Suprapubic skin (tissue), 3 donors: ENCODE data around the gene GSG1L2.

ENCODE experiments used
- CTCF ChIP-seq, 2 donors: fragments of 200-600 bp in 1 of 2; fragments of 450-650 bp in 1 of 2; sonication (generic) in 1 of 2; IDR thresholded peaks; one replicate each; pipeline ENCODE4 v1.5.1; 2016 to 2019; ENCODE audit warnings: antibody characterized with exemption in 2 of 2, mild to moderate bottlenecking in 1 of 2, moderate library complexity in 1 of 2
- POLR2A ChIP-seq, 2 donors: fragments of 450-650 bp; IDR thresholded peaks; one replicate each; pipeline ENCODE4 v1.6.1; 2017; ENCODE audit warnings: antibody characterized with exemption in 2 of 2, mild to moderate bottlenecking in 2 of 2, moderate library complexity in 2 of 2

DNA sequence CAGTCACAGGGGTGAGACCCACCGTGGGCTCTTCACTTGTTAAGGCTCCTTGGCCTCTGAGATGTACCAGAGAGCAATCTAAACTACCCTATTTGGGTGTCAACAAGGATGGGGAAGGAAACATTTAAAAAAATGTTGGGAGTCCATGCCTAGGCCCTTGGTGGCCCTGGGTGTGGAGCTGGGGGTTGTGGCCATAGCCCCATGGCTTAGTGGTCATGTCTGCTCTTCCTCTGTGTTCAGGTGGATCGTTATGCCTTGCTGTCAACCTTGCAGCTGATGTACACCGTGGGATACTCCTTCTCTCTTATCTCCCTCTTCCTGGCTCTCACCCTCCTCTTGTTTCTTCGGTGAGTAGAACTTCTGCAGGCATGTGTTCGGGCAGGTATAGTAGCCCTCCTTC is 32.4 kb upstream of the GSG1L2 start:
- TF ChIP-seq CTCF (IDR thresholded peaks at IDR 0.05) (no peak), POLR2A (IDR thresholded peaks at IDR 0.05) (no peak)
